HL-60 (cell line): ENCODE measurements around the gene DSE.

ENCODE experiments used
- GABPA ChIP-seq: IDR thresholded peaks from 2 replicates; pipeline ENCODE4 v1.6.1; 2012; ENCODE audit warnings: low read depth
- POLR2AphosphoS5 ChIP-seq: IDR thresholded peaks from 2 replicates; pipeline ENCODE4 v1.6.1; 2012; ENCODE audit warnings: low read depth
- SPI1 ChIP-seq: IDR thresholded peaks from 2 replicates; pipeline ENCODE4 v1.6.1; 2012; ENCODE audit warnings: low read depth, mild to moderate bottlenecking, borderline replicate concordance
- TF ChIP-seq, protein P1 (sequence below): IDR thresholded peaks from one replicate; pipeline ENCODE4 v1.5.1; 2011; ENCODE audit warnings: low read length, control low read depth, inconsistent platforms; ENCODE audit not compliant: insufficient read depth
- TF ChIP-seq, protein P2 (sequence below): IDR thresholded peaks from 2 replicates; pipeline ENCODE4 v1.6.1; 2012; ENCODE audit warnings: low read depth; ENCODE audit not compliant: insufficient replicate concordance

GRCh38 chr6:116351101-116351500 is 19.6 kb upstream of the DSE start:
- TF ChIP-seq, protein P1, sequence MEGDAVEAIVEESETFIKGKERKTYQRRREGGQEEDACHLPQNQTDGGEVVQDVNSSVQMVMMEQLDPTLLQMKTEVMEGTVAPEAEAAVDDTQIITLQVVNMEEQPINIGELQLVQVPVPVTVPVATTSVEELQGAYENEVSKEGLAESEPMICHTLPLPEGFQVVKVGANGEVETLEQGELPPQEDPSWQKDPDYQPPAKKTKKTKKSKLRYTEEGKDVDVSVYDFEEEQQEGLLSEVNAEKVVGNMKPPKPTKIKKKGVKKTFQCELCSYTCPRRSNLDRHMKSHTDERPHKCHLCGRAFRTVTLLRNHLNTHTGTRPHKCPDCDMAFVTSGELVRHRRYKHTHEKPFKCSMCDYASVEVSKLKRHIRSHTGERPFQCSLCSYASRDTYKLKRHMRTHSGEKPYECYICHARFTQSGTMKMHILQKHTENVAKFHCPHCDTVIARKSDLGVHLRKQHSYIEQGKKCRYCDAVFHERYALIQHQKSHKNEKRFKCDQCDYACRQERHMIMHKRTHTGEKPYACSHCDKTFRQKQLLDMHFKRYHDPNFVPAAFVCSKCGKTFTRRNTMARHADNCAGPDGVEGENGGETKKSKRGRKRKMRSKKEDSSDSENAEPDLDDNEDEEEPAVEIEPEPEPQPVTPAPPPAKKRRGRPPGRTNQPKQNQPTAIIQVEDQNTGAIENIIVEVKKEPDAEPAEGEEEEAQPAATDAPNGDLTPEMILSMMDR = no peak
- TF ChIP-seq, protein P2, sequence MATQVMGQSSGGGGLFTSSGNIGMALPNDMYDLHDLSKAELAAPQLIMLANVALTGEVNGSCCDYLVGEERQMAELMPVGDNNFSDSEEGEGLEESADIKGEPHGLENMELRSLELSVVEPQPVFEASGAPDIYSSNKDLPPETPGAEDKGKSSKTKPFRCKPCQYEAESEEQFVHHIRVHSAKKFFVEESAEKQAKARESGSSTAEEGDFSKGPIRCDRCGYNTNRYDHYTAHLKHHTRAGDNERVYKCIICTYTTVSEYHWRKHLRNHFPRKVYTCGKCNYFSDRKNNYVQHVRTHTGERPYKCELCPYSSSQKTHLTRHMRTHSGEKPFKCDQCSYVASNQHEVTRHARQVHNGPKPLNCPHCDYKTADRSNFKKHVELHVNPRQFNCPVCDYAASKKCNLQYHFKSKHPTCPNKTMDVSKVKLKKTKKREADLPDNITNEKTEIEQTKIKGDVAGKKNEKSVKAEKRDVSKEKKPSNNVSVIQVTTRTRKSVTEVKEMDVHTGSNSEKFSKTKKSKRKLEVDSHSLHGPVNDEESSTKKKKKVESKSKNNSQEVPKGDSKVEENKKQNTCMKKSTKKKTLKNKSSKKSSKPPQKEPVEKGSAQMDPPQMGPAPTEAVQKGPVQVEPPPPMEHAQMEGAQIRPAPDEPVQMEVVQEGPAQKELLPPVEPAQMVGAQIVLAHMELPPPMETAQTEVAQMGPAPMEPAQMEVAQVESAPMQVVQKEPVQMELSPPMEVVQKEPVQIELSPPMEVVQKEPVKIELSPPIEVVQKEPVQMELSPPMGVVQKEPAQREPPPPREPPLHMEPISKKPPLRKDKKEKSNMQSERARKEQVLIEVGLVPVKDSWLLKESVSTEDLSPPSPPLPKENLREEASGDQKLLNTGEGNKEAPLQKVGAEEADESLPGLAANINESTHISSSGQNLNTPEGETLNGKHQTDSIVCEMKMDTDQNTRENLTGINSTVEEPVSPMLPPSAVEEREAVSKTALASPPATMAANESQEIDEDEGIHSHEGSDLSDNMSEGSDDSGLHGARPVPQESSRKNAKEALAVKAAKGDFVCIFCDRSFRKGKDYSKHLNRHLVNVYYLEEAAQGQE = no peak
- TF ChIP-seq GABPA (no peak), POLR2AphosphoS5 (no peak), SPI1 (no peak)
